ENCODE measurements around the gene SYF2.
"Not testable (repeated sequence)": the region's sequence is repeated elsewhere in the genome, so short reads cannot be mapped to it uniquely, and the experiment has no call there.

Gene SYF2

DNA sequence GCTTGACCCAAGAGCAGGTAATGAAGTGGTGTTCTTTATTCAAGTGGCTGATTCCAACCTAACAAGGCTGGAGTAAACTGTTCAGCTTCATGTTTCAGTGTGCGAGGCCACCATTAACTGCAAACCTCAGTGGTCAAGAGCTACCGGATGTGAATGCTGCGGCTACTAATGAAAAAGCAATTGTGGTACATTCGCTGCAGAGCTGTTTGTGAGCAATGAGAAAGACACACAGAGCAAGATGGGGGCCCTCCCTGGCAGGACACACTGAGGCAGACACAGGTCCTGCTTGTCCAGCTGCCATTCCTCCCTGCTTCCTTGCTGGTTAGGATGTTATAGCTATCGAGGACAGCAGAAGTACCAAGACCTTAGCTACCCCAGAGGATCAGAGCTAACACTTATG lies 26.1 kb downstream of the SYF2 start:
- no peak for DNase-seq (ENCODE audit: low read depth in 2 of 2)

DNA sequence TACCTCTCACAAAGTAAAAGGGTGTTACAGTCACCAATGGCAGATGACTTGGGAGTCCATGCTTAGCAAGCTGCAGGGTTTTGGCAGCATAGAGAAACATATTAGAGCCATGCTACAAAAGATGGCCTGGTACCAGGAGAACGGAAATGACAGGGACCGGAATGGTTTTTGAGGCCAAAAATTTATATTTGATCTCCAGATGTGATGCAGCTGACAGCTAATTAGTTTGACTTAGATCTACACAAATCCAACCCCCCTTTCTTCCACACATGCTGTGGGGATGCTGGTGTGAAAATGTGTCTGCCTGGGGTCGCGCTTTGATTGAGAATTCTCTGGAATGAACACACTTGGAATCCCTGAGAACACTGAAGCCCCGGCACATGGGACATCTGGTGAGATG lies 26.5 kb downstream of the SYF2 start:
- DNase-seq (ENCODE audit: low read depth in 2 of 2): no peak

DNA sequence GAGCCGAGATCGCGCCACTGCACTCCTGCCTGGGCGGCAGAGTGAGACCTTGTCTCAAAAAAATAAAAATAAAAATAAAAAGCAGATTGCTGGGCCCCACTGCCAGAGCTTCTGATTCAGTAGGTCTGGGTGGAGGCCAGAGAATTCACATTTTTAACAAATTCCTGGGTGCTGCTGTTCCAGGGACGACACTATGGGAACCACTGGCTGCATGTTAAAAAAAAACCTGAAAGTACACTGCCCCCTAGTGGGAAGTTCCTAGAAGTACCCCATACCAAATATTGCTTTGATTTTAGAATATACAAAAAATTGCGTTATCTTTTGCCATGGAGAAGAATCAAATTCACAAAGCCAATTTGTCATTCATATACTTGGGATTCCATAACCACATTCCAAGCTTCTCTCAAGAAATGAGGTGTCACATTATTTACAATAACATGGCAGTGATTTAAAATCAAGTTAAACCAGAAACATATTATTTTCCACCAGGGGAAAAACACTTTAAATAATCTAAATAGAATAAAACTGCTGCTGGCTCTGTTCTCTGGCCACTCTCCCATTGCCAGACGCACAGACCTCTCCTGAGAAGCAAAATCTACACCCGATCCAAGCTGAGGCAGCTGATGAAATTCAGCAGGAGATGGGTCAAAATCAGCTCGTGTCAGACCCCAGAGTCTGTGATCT lies 27.4 kb downstream of the SYF2 start:
- no peak for DNase-seq (ENCODE audit: low read depth in 2 of 2)

DNA sequence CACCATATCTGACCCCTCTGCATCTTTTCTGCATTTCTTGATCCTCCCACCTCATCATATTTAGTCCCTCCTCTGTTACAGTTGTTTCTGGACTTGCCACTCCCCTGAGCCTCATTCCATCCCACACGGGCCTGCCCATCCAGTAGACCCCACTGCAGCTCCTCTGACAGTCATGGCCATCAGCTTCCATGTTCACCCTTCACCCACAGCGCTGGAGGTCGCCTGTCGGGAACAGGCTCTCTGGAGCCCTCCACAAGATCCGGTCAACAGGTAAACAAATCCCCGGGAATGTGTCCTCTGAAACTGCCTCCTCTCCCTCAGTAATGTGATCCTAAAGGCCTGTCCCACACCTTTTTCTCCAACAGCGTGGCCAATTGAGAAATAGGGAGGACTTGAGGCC lies 31.3 kb downstream of the SYF2 start:
- no peak for DNase-seq (ENCODE audit: low read depth in 2 of 2)

DNA sequence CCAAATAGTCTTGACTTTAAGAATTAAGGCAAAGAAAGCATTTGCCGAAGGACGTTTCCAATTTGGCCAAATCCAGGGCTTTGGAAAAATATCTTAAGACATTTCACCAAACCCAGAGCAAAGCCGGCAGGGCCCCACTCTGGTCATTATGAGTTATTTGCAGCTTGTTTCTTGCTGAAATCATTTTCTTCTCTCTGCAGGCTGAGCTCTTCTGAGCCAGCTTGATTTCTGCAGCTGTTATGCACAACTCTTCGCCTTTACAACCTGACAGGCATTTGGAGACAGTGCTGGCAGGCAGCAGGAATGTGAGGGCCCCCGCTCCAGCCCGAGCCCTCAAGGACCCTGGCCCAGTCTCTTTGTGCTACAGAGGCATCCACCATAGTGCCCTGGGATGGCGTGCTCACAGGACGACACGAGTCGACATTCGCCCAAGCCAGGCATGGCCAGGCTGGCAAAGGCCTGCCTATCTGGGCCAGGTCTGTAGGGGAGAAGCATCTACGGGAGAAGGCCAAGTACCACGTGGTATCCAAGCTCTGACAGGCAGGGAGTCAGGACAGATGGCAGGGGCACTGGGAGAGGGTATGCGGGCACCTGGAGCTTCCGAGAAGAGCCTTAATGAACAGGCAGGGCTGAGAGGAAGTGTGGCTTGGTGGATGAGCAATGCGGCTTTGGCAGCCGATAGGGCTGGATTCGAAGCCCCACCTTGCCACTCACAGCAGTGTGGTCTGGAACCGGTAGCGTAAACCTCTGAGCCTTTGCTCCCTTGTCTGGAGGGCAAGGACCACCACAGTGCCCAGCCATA lies 32.3 kb downstream of the SYF2 start:
- DNase-seq (ENCODE audit: low read depth in 2 of 2): no peak

DNA sequence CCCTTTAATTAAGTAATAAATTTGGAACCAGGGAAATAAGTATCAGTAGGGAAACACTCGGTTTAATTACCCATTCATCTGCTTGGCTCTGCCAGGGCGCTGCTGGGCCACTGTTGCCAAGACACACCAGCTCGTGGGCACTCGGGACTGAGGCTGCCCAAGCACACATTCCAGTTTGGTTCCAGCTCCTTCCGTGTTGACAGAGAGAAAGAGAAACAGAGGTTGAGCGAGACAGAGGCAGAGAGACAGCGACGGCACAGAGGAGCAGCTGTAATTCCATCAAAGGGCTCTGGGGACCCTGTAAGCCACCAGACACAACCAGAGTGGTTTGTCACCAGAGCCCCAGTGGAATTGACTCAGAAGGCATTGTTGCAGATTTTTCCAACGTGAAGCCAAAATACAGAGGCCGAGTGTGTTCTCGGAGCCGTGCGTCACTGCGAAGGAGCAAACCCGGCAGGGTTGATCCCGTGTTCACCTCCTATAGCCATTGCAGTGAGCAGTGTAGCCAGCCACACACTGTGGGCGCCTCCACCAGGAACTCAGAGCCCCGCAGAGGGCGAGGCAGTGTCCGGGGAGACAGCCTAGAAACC lies 33.5 kb downstream of the SYF2 start:
- DNase-seq (ENCODE audit: low read depth in 2 of 2): no peak

DNA sequence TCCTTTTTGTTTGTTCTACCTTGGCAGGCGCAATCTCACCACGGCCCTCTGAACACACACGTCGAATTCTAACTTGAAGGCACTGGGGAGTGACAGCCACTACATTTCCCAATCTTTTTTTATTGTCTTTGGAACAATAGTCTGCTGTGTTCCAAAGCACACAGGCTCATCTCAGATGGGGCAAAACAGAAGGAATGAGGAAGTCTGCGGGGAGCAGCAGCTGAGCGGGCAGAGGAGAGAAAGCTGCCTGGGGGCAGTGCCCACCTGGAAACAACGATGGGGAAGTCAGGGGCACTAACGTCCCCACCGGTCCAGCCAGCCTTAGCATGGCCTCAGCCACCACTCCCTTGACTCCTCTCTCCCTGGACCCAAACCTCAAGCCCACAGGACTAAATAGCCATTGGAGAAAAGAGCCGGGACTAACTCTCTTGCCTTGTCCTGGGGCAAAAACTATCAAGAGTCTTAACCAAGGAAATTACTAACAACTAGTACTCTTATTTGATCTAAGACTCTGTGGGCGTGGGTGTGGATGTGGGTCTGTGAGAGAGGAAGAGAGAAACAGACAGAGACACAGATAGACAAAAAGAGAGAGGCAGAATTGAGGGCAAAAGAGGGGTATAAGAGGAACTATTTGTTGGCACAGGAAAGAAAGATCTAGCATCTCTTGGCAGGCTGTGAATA lies 34.2 kb downstream of the SYF2 start:
- DNase-seq (ENCODE audit: low read depth in 2 of 2): no peak

DNA sequence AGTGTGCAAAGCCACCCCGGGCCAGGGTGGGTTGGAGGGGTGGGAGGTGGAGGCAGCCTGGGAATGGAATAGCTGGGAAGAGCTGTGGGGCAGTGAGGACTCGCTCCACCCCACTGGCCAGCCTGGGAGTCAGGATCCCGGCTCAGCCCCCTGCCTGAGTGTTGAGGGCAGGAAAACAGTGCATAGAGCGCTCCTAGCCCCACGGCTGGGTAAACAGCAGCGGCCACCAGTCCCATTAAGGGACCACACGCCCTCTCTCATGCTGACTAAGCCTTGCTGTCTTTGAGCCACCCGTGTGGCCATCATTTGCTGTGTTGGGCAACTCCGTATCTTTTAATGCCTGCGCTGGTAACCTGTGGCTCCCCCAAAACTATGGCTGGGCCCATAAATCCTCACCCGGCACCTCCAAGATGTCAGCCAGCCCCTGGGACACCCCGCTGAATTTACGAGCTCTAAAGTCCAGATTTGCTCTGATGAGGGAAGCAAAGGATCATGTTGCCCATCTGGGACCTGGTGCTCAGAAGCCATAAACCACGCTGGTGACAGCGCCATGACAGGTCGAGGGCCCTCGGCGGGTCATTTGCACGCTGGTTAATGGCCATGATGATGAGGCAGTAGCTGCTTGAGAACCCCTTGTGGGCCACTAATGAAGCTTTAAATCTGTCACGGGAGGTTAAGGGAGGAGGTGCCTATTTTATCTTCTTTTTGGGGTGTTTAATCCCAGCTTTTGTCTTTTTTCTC lies 34.9 kb downstream of the SYF2 start:
- no peak for DNase-seq (ENCODE audit: low read depth in 2 of 2)

DNA sequence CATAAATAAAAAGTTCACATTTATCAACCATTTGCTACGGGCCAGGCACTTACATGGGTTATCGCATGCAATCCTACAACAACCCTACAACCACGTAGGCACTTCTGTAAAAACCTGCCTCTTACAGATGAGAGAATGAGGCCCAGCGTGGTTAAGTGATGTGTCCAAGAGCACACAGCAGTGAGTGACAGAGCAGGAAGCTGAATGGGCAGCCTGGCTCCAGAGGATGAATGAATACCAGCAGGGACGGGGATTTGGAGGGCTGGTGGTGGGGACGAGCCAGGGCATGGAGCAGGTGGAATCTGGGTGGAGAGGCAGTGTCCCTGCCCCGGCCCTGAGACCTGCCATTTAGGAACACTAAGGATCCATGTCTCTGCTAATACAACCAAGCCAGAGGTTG lies 35.5 kb downstream of the SYF2 start:
- DNase-seq (ENCODE audit: low read depth in 2 of 2): no peak

DNA sequence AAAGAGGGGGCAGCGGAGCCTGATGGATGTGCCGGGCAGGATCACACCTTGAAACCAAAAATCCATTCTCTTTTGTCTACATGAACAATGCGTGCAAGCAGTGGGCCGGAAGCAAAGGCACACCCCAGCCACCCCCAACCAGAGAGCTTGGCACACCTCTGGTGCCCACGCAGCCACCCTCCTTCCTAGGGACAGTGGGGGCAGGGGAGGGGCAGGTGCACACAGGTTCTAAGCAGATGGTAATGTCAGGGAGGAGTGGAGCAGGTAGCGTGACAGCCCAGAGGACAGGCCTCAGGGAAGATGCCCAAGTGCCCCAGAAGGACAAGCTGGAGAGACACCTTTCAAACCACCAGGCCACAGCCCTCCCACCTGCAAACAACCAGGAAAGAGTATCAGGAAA lies 36.5 kb downstream of the SYF2 start:
- no peak for DNase-seq (ENCODE audit: low read depth in 2 of 2)

DNA sequence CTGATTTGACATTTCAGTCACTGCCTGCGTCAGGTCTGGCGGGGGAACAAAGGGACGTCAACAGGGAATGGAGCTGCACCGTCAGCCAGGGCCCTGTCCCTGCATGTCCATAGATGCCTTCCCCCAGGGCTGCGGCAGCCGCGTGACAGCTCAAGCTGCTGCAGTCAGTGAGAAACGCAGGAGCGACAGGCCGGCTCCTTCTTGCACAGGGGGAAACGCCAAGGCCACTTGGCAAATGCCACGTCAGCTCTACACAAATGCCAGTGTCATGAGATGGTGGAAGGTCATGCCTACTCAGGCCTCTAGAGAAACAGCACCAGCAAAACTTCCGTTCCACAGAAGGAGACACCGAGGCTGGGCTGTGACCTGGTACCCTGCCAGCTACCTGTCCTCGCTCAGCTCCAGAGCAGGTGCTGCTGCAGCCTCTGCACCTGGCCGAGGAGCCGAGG lies 37.7 kb downstream of the SYF2 start:
- DNase-seq (ENCODE audit: low read depth in 2 of 2): no peak

DNA sequence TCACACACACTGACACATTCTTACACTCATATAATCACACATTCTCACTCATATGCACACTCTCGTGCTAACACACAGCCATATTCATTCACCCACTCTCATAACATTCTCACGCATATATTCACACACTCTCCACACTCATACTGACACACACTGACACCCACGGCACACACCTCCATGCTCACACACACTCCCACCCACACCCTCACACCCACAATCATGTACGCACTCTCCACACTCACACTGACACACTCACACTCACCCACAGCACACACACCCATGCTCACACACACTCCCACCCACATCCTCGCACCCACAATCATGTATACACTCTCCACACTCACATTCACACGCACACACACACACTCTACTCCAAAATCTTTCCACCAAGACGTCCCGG lies 38.2 kb downstream of the SYF2 start:
- DNase-seq (ENCODE audit: low read depth in 2 of 2): no peak

DNA sequence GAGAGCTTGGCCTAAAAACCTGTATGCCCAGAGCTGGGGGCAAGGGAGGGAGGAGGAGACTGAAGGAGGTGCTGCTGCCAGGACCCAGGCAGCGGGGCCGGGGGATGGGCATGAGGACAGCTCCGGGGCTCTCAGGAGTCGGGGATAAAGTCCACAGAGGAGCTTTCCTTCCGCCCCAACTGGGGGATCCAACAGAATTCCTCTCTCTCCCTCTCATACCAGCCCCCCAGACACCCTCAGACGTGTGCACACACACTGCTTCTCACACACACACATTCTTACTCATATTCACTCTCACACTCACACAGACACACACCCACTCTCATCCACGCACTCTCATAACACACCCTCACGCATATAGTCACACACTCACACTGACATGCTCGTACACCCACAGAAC lies 39.1 kb downstream of the SYF2 start:
- no peak for DNase-seq (ENCODE audit: low read depth in 2 of 2)

DNA sequence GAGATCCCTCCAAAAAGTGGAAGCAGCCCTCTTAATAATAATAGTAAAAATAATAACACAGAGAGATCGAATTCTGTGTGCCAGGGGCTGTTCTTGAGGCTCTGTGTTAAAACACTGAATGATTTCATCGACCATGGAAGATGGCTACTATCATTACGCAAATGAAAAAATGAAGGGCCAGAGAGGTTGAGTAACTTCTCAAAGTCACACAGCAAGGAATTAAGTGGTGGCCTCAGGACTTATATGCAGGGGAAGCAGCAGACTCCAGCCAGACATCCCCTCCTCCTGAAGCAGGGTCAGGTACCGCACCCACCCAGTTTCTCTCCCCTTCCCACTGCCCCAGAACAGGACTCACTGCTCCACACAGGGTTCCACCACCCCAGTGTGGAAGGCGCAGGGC lies 40.1 kb downstream of the SYF2 start:
- no peak for DNase-seq (ENCODE audit: low read depth in 2 of 2)

DNA sequence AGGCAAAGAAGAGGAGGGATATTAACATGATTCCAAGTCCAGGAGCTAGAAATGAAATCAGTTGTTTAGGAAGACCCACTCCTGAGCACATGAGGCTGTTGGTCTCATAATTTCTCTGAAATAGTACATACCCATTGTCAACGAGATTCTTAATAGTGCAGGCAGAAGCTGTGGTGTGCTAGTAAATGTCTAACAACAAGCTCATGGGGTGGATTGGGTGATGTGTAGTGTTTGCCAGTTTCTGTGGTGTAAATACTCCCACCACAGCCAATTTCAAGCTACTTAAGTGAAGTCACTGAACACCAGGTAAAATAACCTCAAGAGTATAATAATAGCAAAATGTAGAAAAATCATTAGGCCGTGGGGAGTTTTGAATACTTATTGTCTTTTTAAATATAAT lies 42.0 kb downstream of the SYF2 start:
- DNase-seq (ENCODE audit: low read depth in 2 of 2): no peak

DNA sequence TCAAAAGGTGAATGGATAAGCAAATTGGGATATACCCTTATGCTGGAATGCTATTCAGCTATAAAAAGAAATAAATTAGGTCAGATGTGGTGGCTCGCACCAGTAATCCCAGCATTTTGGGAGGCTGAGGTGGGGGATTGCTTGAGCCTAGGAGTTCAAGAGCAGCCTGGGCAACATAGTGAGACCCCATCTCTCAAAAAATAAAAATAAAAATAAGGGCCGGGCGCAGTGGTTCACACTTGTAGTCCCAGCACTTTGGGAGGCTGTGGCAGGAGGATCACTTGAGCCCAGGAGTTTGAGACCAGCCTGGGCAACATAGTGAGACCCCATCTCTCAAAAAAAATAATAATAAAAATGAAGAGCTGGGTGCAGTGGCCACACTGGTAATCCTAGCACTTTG lies 44.4 kb downstream of the SYF2 start:
- not testable (repeated sequence) for DNase-seq (ENCODE audit: low read depth in 2 of 2)

DNA sequence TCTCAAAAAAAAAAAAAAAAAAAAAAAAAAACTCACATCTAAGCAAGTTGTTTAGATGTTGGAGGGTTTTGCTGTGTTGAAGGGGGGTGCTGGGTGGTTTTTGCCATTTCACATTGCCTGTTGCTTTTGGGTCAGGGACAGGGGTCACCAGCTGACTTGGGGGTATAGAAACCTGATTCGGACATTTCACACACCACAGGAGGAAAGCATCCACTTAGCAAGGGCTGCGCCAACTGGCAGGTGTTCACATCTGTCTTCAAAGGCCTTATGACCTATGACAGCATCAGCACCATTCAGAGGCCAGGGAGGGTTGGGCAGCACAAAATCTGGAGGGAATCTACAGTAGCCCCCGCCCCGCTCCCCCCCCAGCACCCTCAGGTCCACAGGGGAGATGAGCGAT lies 45.2 kb downstream of the SYF2 start:
- DNase-seq (ENCODE audit: low read depth in 2 of 2): no peak

DNA sequence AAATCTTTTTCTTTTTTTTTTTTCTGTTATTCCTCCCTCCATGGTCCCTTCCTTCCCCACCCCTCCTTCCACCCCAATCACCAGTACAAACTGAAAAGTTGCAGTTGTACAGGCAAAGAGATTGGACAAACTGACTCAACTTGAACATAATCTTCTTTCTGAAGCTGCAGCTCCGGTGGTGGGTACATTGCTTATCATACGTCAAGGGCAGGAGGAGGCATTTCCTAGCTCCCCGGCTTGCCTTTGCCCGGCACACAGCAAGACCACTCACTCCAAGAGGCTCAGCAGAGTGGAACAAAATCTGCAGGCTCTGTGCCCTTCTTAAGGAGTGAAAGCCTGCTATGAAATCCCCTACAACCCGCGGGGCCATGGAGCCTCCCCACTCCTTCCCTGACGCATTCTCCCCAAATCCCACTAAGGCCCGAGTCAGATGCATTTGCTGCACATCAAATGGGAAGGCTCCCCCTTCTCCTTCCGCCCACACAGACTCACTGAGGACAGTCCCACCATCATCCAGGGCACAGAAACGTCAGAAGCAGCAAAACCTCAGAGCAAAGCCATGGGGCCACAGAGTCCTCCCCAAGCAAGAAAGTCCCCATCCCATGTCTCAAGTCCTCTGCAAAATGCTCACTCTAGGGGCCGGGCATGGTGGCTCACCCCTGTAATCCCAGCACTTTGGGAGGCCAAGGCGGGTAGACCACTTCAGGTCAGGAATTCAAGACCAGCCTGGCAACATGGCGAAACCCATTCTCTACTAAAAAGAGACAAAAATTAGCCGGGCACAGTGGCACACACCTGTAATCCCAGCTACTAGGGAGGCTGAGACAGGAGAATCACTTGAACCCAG lies 45.9 kb downstream of the SYF2 start:
- no peak for DNase-seq (ENCODE audit: low read depth in 2 of 2)

DNA sequence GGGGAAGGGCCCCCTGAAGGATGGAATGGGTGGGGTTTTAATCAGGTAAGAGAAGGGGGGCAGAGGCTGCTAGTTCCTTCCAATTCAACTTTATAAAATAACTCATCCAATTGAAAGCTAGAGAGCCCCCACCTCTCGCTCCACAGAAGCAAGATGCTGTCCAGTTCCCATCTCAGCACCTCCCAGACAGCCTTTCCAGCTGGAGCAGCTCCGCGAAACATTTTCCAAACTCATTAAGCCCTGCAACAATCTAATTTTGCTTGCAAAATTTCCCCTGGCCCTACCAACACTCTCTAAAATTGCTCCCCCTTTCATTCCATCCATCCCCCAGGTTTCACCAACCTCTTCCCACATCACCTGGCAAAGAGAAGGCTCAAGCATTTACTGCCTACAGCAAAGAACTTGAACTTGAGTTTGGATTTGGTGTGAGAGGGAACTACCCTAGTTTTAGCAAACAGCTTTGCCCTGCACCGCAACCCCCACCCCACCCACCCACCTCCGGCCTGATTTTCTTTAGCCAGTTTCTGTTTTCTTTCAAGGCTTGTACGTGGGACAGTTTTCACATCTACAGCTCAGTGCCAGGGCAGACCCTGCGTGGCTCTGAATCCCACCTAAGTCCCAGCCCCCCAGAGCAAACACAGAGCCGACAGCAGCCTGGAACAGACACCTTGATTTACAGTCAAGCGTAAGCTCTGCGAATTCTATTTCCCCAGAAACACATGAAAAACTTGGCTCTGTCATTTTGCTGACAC lies 46.7 kb downstream of the SYF2 start:
- DNase-seq (ENCODE audit: low read depth in 2 of 2): no peak
